K562 (cell line): ENCODE measurements around the gene DIAPH3. TPM values are rescaled to one million over a fixed set of nuclear protein-coding genes. Genes with fewer than 3 reads are reported as not detected.

ENCODE experiments used
- ATAC-seq: fragments of 200-7000 bp; cut with Tn5 transposase; 3 replicates; pipeline ENCODE4 v1.9.1; 2020; ENCODE audit warnings: moderate library complexity
- BruUV-seq: library from RNA; stranded (reverse); fragments of 400-500 nt; replicated peaks from 2 replicates; lab custom pipeline; 2021; lab: Mats Ljungman, UMichigan
- CTCF ChIA-PET: fragments of 300-600 bp; formaldehyde crosslinking; extraction: SDS; loops from one replicate; lab custom pipeline; 2021; ENCODE audit warnings: low intra/inter-chr PET ratio; lab: Yijun Ruan, JAX
- POLR2A ChIA-PET: fragments of 300-600, 350-650 bp; sonication (Branson Sonifier 250); formaldehyde crosslinking; extraction: SDS; loops from one replicate; lab custom pipeline; 2021; ENCODE audit warnings: antibody characterized with exemption, inconsistent platforms; lab: Yijun Ruan, JAX
- DNase-seq, 4 experiments: peaks; one replicate each; pipeline versions ENCODE4 v3.0.0 to v3.0.0-alpha.2; 2011 to 2018; ENCODE audit warnings: low spot score in 3 of 4, mixed read lengths in 3 of 4; ENCODE audit errors: extremely low read depth in 1 of 4
- FAIRE-seq: peaks from 2 replicates; lab custom pipeline; 2011; peaks lifted over from hg19 to GRCh38; lab: Jason Lieb, UNC
- H2AFZ ChIP-seq: 2 replicates; pipeline ENCODE4 v1.6.0; 2011; ENCODE audit warnings: low read depth, low read length, control low read depth, inconsistent platforms
- H3K27ac ChIP-seq: fragments of 200-600 bp; 3 replicates; pipeline ENCODE4 v1.8.0; 2011; ENCODE audit warnings: low read depth, mild to moderate bottlenecking, control low read depth, inconsistent platforms, low read length, moderate library complexity, mixed read lengths; ENCODE audit errors: extremely low read depth
- H3K27me3 ChIP-seq, 2 experiments: fragments of 300-600 bp in 1 of 2; 2 replicates in 1 of 2; 3 replicates in 1 of 2; pipeline versions ENCODE4 v1.6.0 to v1.8.0; 2011; ENCODE audit warnings: inconsistent platforms in 2 of 2, low read length in 2 of 2, mild to moderate bottlenecking in 1 of 2, mixed read lengths in 1 of 2, moderate library complexity in 1 of 2; ENCODE audit not compliant: control insufficient read depth in 2 of 2, insufficient read depth in 2 of 2
- H3K36me3 ChIP-seq: fragments of 300-600 bp; 3 replicates; pipeline ENCODE4 v1.8.0; 2011; ENCODE audit warnings: mild to moderate bottlenecking, low read length, inconsistent platforms; ENCODE audit not compliant: control insufficient read depth, insufficient read depth
- H3K4me1 ChIP-seq, 2 experiments: fragments of 200-600 bp in 1 of 2; replicated peaks in 1 of 2; 2 replicates in 1 of 2; 3 replicates in 1 of 2; pipeline versions ENCODE4 v1.5.1 to v1.8.0; 2011; ENCODE audit warnings: inconsistent platforms in 2 of 2, low read length in 2 of 2, mild to moderate bottlenecking in 1 of 2, mixed read lengths in 1 of 2, moderate library complexity in 1 of 2; ENCODE audit not compliant: control insufficient read depth in 2 of 2, insufficient read depth in 2 of 2
- H3K4me2 ChIP-seq: 2 replicates; pipeline ENCODE4 v1.6.1; 2011; ENCODE audit warnings: low read length, control low read depth, inconsistent platforms, mixed read lengths; ENCODE audit not compliant: insufficient read depth
- H3K4me3 ChIP-seq: fragments of 200-600 bp; sonication (generic), shearing (Covaris generic); 2 replicates; pipeline ENCODE4 v1.5.1; 2016; ENCODE audit warnings: control low read depth, inconsistent platforms
- H3K79me2 ChIP-seq: fragments of 200-600 bp; 3 replicates; pipeline ENCODE4 v1.8.0; 2011; ENCODE audit warnings: low read length, inconsistent platforms; ENCODE audit not compliant: control insufficient read depth, insufficient read depth
- H3K9ac ChIP-seq, 2 experiments: 2 replicates each; pipeline versions ENCODE4 v1.6.0 to v1.6.1; 2011; ENCODE audit warnings: low read depth in 2 of 2, low read length in 2 of 2, control low read depth in 1 of 2, inconsistent platforms in 1 of 2, mild to moderate bottlenecking in 1 of 2, mixed read lengths in 1 of 2; ENCODE audit not compliant: insufficient read depth in 1 of 2
- H3K9me1 ChIP-seq: one replicate; pipeline ENCODE4 v1.6.0; 2011; ENCODE audit warnings: inconsistent platforms, mild to moderate bottlenecking, low read length, moderate library complexity; ENCODE audit not compliant: control insufficient read depth, insufficient read depth
- H3K9me3 ChIP-seq: replicated peaks from 2 replicates; pipeline ENCODE4 v1.5.1; 2011; ENCODE audit warnings: low read depth, low read length, inconsistent platforms; ENCODE audit not compliant: control insufficient read depth, insufficient read depth
- H4K20me1 ChIP-seq: replicated peaks from 2 replicates; pipeline ENCODE4 v1.6.1; 2011; ENCODE audit warnings: low read length, inconsistent platforms, mixed read lengths; ENCODE audit not compliant: control insufficient read depth, insufficient read depth
- ASH1L ChIP-seq: fragments of 450-650 bp; IDR thresholded peaks from 2 replicates; pipeline ENCODE4 v1.6.1; 2018; ENCODE audit warnings: borderline replicate concordance, mild to moderate bottlenecking, low read depth; ENCODE audit not compliant: partially characterized antibody
- BRD9 ChIP-seq: fragments of 450-650 bp; IDR thresholded peaks from 2 replicates; pipeline ENCODE4 v1.6.1; 2018; ENCODE audit warnings: low read depth; ENCODE audit not compliant: partially characterized antibody
- CCAR2 ChIP-seq: fragments of 200-400 bp; formaldehyde crosslinking; IDR thresholded peaks from 2 replicates; pipeline ENCODE4 v1.6.1; 2017; ENCODE audit warnings: mild to moderate bottlenecking, low read depth, low read length
- MTA1 ChIP-seq: fragments of 450-650 bp; IDR thresholded peaks from 2 replicates; pipeline ENCODE4 v1.6.1; 2017; ENCODE audit warnings: borderline replicate concordance
- NFXL1 ChIP-seq: fragments of 450-650 bp; formaldehyde crosslinking; IDR thresholded peaks from 2 replicates; pipeline ENCODE4 v1.4.0; 2021; ENCODE audit warnings: mild to moderate bottlenecking
- PHF20 ChIP-seq: fragments of 450-650 bp; IDR thresholded peaks from 2 replicates; pipeline ENCODE4 v1.6.1; 2018; ENCODE audit not compliant: partially characterized antibody
- TRIM24 ChIP-seq, 2 experiments: fragments of 450-650 bp; IDR thresholded peaks; 2 replicates each; pipeline ENCODE4 v1.6.1; 2016
- TRIM28 ChIP-seq: fragments of 450-650 bp; IDR thresholded peaks from 2 replicates; pipeline ENCODE4 v1.6.1; 2017
- ZNF431 ChIP-seq: sonication (generic); formaldehyde crosslinking; IDR thresholded peaks from 2 replicates; pipeline ENCODE4 v1.8.0; 2022; ENCODE audit warnings: mild to moderate bottlenecking, missing genetic modification reagents
- WGBS: fragments of 100-300 bp; shearing (Covaris generic); methylation state at CpG from one replicate; pipeline ENCODE4 v1.1.6; 2016; ENCODE audit warnings: low coverage, mixed read lengths; ENCODE audit not compliant: insufficient coverage; ENCODE audit errors: missing lambda C conversion rate; 5-methylcytosine and 5-hydroxymethylcytosine counted together
- in situ Hi-C: fragments of 300-500 bp; cut with MboI; formaldehyde crosslinking; loops from 4 replicates; pipeline ENCODE4 v1.15.0; 2018; ENCODE audit warnings: inconsistent platforms, mixed read lengths
- intact Hi-C: fragments of 100-400 bp; cut with micrococcal nuclease; formaldehyde crosslinking; loops from 2 replicates; pipeline ENCODE4 v1.14.2; 2022
- polyA plus RNA-seq, 8 experiments: library from polyadenylated mRNA; depleted of rRNA in 4 of 8; stranded (reverse) in 5 of 8; unstranded in 3 of 8; fragments of >200 nt; fragmentation: Nextera tagmentation in 2 of 8; fragmentation: Illumina TruSeq in 1 of 8; extraction: Ambion mirVana in 2 of 8; extraction: Trizol in 1 of 8; gene quantifications; 2 replicates each; pipeline versions ENCODE4 v1.2.1 to v1.2.3, GENCODE V29; 2011 to 2014; ENCODE audit warnings: inconsistent platforms in 1 of 8, missing spikeins in 1 of 8
- total RNA-seq, 7 experiments: library from RNA; depleted of rRNA in 6 of 7; stranded (reverse); fragments of >200 nt in 6 of 7; fragmentation: Illumina TruSeq in 2 of 7; extraction: Trizol in 2 of 7; gene quantifications; 2 replicates each; pipeline versions ENCODE4 v1.2.1 to v1.2.3, GENCODE V29; 2011 to 2021; ENCODE audit warnings: low replicate concordance in 1 of 7
- TF ChIP-seq, protein P1 (sequence below): fragments of 450-650 bp; IDR thresholded peaks from 2 replicates; pipeline ENCODE4 v1.6.1; 2016; ENCODE audit warnings: low read depth, mild to moderate bottlenecking, moderate library complexity
- TF ChIP-seq, protein P2 (sequence below): fragments of 200-800 bp; sonication (Bioruptor generic); IDR thresholded peaks from 2 replicates; pipeline ENCODE4 v1.6.1; 2017; ENCODE audit warnings: missing genetic modification characterization, missing compliant biosample characterization

Gene DIAPH3
- total and polyA plus RNA-seq, 9 of the 15 experiments (the other 6 are each of a cell fraction or from before 2014, with no cell fraction given): 9.0 to 18.7 (median 14.7) TPM

DNA sequence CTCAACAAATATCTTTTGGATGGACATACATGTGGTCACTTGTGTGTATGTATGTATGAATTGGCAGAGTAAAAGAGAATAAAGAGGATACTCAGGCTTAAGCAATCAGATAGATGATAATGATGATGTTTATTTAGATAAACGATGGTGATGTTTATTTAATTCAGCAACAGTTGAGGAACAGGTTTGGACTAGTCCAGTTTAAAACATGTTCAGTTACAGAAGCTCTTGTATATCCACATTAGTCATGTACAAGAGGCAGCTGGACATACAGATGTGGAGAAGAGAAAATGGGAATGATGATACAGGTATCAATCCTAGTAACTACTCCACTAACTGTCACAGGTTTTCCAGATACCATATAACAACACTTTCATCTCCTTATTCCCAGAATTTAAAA, 232.1 kb downstream of the DIAPH3 start:
- POLR2A ChIA-PET: no interaction called here
- 45% methylated on average over 1 of the region's 1 CpG for WGBS
- no peak overlapping the region for H3K4me2 ChIP-seq
- H3K4me3 ChIP-seq: no peak overlapping the region
- H2AFZ ChIP-seq: no peak overlapping the region
- no peak for DNase-seq
- peaks cover 4% of the 10 kb centered on the region; the same call in 1 of the 3 replicates for H3K36me3 ChIP-seq
- in situ Hi-C loops: no loop called here
- H3K9me1 ChIP-seq: no peaks in the 10 kb centered on the region
- H3K79me2 ChIP-seq: no peaks in the 10 kb centered on the region
- intact Hi-C loops: no loop called here
- H3K4me1 ChIP-seq: no peaks in the 10 kb centered on the region
- H3K9ac ChIP-seq: no peak overlapping the region
- no peaks in the 10 kb centered on the region for H4K20me1 ChIP-seq
- CTCF ChIA-PET: no interaction called here
- no peak for ATAC-seq
- TF ChIP-seq MTA1: no peak
- TF ChIP-seq TRIM28: no peak
- TF ChIP-seq, protein P1, sequence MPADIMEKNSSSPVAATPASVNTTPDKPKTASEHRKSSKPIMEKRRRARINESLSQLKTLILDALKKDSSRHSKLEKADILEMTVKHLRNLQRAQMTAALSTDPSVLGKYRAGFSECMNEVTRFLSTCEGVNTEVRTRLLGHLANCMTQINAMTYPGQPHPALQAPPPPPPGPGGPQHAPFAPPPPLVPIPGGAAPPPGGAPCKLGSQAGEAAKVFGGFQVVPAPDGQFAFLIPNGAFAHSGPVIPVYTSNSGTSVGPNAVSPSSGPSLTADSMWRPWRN: no peak
- TF ChIP-seq TRIM24 (IDR thresholded peaks at IDR 0.05): no peak
- no peak for TF ChIP-seq ASH1L
- TF ChIP-seq CCAR2: no peak
- TF ChIP-seq PHF20: no peak
- TF ChIP-seq NFXL1 (CRISPR knock-in tag): no peak
- no peak for TF ChIP-seq ZNF431 (CRISPR knock-in tag)
- TF ChIP-seq, protein P2, sequence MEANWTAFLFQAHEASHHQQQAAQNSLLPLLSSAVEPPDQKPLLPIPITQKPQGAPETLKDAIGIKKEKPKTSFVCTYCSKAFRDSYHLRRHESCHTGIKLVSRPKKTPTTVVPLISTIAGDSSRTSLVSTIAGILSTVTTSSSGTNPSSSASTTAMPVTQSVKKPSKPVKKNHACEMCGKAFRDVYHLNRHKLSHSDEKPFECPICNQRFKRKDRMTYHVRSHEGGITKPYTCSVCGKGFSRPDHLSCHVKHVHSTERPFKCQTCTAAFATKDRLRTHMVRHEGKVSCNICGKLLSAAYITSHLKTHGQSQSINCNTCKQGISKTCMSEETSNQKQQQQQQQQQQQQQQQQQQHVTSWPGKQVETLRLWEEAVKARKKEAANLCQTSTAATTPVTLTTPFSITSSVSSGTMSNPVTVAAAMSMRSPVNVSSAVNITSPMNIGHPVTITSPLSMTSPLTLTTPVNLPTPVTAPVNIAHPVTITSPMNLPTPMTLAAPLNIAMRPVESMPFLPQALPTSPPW (CRISPR knock-in tag): no peak
- TF ChIP-seq BRD9: no peak
- BruUV-seq: no TSS peak
- no peaks in the 10 kb centered on the region for H3K9me3 ChIP-seq
- H3K27ac ChIP-seq: no peak overlapping the region
- no peaks in the 10 kb centered on the region for H3K27me3 ChIP-seq
- FAIRE-seq: no peak
